Measurements from ENCODE around the gene TSPAN33. TPM values are rescaled to one million over a fixed set of nuclear protein-coding genes. Genes with fewer than 3 reads are reported as not detected.

The TSPAN33 gene
- total and polyA plus RNA-seq, 9 of the 15 experiments (the other 6 are each of a cell fraction or from before 2014, with no cell fraction given): 0.03 to 1.5 (median 0.23) TPM; not detected in 2

- BruUV-seq (replicated peaks): no TSS peak
- Histone ChIP-seq H3K27ac (ENCODE audit: extremely low read depth, low read depth, low read length) (no peak overlapping the region), H3K79me2 (ENCODE audit: control insufficient read depth, insufficient read depth, low read length) (no peaks in the 10 kb centered on the region), H3K4me1 (replicated peaks in 1 of 2; ENCODE audit: control insufficient read depth in 2 of 2, insufficient read depth in 2 of 2, low read length in 2 of 2) (peaks cover 6 to 18% of the 10 kb centered on the region in 2 experiments; a peak in 4 of 5 replicates), H3K9ac (ENCODE audit: insufficient read depth in 1 of 2, low read depth in 2 of 2, low read length in 2 of 2) (0 out of 4 replicates have a peak overlapping the region, but pooled peaks of 1 of the 2 experiments have one; percentile 6), H3K4me2 (ENCODE audit: insufficient read depth, low read length) (peak overlapping the region; percentile 7), H3K27me3 (ENCODE audit: control insufficient read depth in 2 of 2, insufficient read depth in 2 of 2, low read length in 2 of 2) (peaks cover 61 to 78% of the 10 kb centered on the region in 2 experiments), H3K4me3 (peak overlapping the region; percentile 11; the same call in 1 of the 2 replicates), H3K36me3 (ENCODE audit: control insufficient read depth, insufficient read depth, low read length) (no peaks in the 10 kb centered on the region), H3K9me3 (replicated peaks; ENCODE audit: control insufficient read depth, insufficient read depth, low read depth, low read length) (no peaks in the 10 kb centered on the region), H3K9me1 (ENCODE audit: control insufficient read depth, insufficient read depth, low read length) (no peaks in the 10 kb centered on the region), H2AFZ (ENCODE audit: low read depth, low read length) (no peak overlapping the region), H4K20me1 (replicated peaks; ENCODE audit: control insufficient read depth, insufficient read depth, low read length) (no peaks in the 10 kb centered on the region; the same call in 1 of the 2 replicates)
- intact Hi-C loops (cut with micrococcal nuclease) (no loop called here), in situ Hi-C loops (cut with MboI) (no loop called here)
- WGBS (ENCODE audit: insufficient coverage, low coverage, missing lambda C conversion rate): 11% methylated on average over 49 of the region's 58 CpGs
- DNase-seq (ENCODE audit: extremely low read depth in 1 of 4, low spot score in 3 of 4) (peak in 1 of 4 experiments; percentile 42), FAIRE-seq (no peak), ATAC-seq (no peak)
- POLR2A ChIA-PET: interaction anchor here (0.6 to 1.2 kb wide), 2 partner anchors 156 to 197 kb away, joined by 3 read pairs; no protein-coding TSS in a partner anchor
- TF ChIP-seq RBBP5 (IDR thresholded peaks at IDR 0.05; ENCODE audit: borderline replicate concordance, insufficient read depth, low read length, poor library complexity, severe bottlenecking): peak; percentile 26
- TF ChIP-seq POLR2G (IDR thresholded peaks at IDR 0.05; ENCODE audit: low read depth, low read length): no peak
- TF ChIP-seq CTCF (IDR thresholded peaks at IDR 0.05 in 2 of 3, conservative IDR thresholded peaks at IDR 0.05 in 1 of 3; ENCODE audit: insufficient read depth in 2 of 3, low read depth in 1 of 3, low read length in 3 of 3): peak; percentile 11 to 31 (median 16); a peak in 1 of 6 replicates
- peak; percentile 47 for TF ChIP-seq PRDM10 (IDR thresholded peaks at IDR 0.05; ENCODE audit: partially characterized antibody)
- peak; percentile 35 for TF ChIP-seq CTCFL (IDR thresholded peaks at IDR 0.05; ENCODE audit: borderline replicate concordance, insufficient read depth, low read depth, low read length, poor library complexity, severe bottlenecking)
- no peak for TF ChIP-seq MCM2 (IDR thresholded peaks at IDR 0.05; ENCODE audit: low read depth)
- TF ChIP-seq IRF2 (CRISPR knock-in tag; IDR thresholded peaks at IDR 0.05): no peak
- CTCF ChIA-PET (ENCODE audit: low intra/inter-chr PET ratio): interaction anchor here (1.6 kb wide), 1 partner anchor 327 kb away, joined by 3 read pairs; no protein-coding TSS in a partner anchor
Measured at GRCh38 chr7:129144834-129145668, 544 bp downstream of the TSPAN33 start.

Measured in K562 (cell line).